GM10248 (cell line): ENCODE data around the gene TSPAN3.
A peak's percentile ranks its signal among the peaks of the same experiment; 100 is the strongest.

Experiments used
- CTCF ChIA-PET: fragments of 300-600 bp; sonication (Branson Sonifier 250); formaldehyde crosslinking; extraction: SDS; loops from one replicate; lab custom pipeline; 2021; ENCODE audit warnings: antibody characterized with exemption; lab: Yijun Ruan, JAX
- POLR2A ChIA-PET: fragments of 350-650 bp; sonication (Branson Sonifier 250); formaldehyde crosslinking; extraction: SDS; loops from one replicate; lab custom pipeline; 2020; ENCODE audit warnings: antibody characterized with exemption; lab: Yijun Ruan, JAX
- DNase-seq: peaks from one replicate; pipeline ENCODE4 v3.0.0; 2012; ENCODE audit errors: extremely low spot score
- TF ChIP-seq, protein P1 (sequence below): IDR thresholded peaks from 2 replicates; pipeline ENCODE4 v1.5.1; 2012; ENCODE audit warnings: mild to moderate bottlenecking, low read depth; ENCODE audit errors: extremely low read depth, missing control alignments, control extremely low read depth

The TSPAN3 gene

GRCh38 chr15:77037388-77038209 is 33.3 kb downstream of the TSPAN3 start:
- DNase-seq: peak; percentile 16
- TF ChIP-seq, protein P1, sequence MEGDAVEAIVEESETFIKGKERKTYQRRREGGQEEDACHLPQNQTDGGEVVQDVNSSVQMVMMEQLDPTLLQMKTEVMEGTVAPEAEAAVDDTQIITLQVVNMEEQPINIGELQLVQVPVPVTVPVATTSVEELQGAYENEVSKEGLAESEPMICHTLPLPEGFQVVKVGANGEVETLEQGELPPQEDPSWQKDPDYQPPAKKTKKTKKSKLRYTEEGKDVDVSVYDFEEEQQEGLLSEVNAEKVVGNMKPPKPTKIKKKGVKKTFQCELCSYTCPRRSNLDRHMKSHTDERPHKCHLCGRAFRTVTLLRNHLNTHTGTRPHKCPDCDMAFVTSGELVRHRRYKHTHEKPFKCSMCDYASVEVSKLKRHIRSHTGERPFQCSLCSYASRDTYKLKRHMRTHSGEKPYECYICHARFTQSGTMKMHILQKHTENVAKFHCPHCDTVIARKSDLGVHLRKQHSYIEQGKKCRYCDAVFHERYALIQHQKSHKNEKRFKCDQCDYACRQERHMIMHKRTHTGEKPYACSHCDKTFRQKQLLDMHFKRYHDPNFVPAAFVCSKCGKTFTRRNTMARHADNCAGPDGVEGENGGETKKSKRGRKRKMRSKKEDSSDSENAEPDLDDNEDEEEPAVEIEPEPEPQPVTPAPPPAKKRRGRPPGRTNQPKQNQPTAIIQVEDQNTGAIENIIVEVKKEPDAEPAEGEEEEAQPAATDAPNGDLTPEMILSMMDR: no peak
- POLR2A ChIA-PET: no interaction called here
- CTCF ChIA-PET: interaction anchor here (1.0 to 9.4 kb wide), 7 partner anchors 8 to 506 kb away, joined by 3 to 88 read pairs (median 5); no protein-coding TSS in a partner anchor

DNA sequence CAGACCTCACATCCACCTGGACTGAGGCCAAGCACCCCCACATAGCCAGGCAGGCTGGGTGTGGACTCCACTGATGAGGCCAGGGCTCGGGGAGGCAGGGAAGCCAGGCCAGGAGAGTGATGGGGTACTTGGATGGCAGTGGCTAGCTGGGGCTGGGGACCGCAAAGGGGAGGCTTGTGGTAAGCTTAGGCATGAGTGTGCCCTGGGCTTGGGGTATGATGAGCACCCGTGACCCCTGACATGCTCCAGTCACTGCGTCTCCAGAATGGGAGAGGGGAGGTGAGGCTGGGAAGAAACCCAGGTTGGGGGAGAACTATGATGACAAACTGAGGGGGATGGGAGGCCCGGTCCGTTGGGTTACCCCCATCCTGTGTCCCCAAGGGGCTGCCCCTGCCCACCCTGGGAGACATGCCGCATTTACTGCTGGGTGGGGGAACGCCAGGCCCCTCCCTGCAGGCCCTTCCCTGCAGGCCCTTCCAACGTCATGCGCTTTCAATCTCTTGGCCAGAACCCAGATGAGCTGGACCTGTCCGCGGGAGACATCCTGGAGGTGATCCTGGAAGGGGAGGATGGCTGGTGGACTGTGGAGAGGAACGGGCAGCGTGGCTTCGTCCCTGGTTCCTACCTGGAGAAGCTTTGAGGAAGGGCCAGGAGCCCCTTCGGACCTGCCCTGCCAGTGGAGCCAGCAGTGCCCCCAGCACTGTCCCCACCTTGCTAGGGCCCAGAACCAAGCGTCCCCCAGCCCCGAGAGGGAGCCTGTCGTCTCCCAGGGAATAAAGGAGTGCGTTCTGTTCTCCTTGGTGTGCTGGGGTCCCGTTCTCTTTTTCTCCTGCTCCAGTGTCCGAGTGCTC is 34.1 kb downstream of the TSPAN3 start:
- POLR2A ChIA-PET: interaction anchor here (0.6 kb wide), 1 partner anchor 814 kb away, joined by 5 read pairs; no protein-coding TSS in a partner anchor
- CTCF ChIA-PET: interaction anchor here (0.7 to 9.4 kb wide), 10 partner anchors 9 to 507 kb away, joined by 3 to 88 read pairs (median 4); no protein-coding TSS in a partner anchor
- TF ChIP-seq, protein P1: no peak
- peak; percentile 13 for DNase-seq

GRCh38 chr15:77035999-77036471 is 34.9 kb downstream of the TSPAN3 start:
- TF ChIP-seq, protein P1: no peak
- CTCF ChIA-PET: interaction anchor here (0.7 to 9.4 kb wide), 11 partner anchors 10 to 508 kb away, joined by 3 to 88 read pairs (median 5); no protein-coding TSS in a partner anchor
- DNase-seq: no peak
- POLR2A ChIA-PET: interaction anchor here (0.6 kb wide), 1 partner anchor 813 kb away, joined by 5 read pairs; no protein-coding TSS in a partner anchor

DNA sequence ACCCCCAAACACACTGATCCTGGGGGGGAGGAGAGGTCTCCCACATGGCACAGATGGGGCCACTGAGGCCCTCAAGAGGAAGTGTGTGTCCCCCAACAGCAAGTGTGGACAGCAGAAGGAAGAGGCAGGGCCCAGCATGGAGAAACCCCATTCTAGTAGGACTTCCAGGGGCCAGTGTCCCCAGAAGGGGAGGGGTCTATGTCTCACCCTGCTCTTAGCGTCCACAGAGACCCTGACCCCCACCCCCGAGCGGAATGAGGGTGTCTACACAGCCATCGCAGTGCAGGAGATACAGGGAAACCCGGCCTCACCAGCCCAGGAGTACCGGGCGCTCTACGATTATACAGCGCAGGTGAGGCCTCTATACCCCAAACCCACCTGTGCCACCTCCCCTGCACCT is 35.3 kb downstream of the TSPAN3 start:
- CTCF ChIA-PET: interaction anchor here (1.1 to 9.4 kb wide), 15 partner anchors 10 to 508 kb away, joined by 3 to 88 read pairs (median 5); no protein-coding TSS in a partner anchor
- DNase-seq: no peak
- POLR2A ChIA-PET: no interaction called here
- TF ChIP-seq, protein P1: no peak

- CTCF ChIA-PET: interaction anchor here (0.6 to 9.4 kb wide), 18 partner anchors 11 to 509 kb away, joined by 3 to 88 read pairs (median 4); no protein-coding TSS in a partner anchor
- TF ChIP-seq, protein P1: peak; percentile 69
- no peak for DNase-seq
- POLR2A ChIA-PET: no interaction called here
Observed at GRCh38 chr15:77034695-77035489, 36.0 kb downstream of the TSPAN3 start.
